ENCODE data around the gene MNX1.

The MNX1 gene

DNA sequence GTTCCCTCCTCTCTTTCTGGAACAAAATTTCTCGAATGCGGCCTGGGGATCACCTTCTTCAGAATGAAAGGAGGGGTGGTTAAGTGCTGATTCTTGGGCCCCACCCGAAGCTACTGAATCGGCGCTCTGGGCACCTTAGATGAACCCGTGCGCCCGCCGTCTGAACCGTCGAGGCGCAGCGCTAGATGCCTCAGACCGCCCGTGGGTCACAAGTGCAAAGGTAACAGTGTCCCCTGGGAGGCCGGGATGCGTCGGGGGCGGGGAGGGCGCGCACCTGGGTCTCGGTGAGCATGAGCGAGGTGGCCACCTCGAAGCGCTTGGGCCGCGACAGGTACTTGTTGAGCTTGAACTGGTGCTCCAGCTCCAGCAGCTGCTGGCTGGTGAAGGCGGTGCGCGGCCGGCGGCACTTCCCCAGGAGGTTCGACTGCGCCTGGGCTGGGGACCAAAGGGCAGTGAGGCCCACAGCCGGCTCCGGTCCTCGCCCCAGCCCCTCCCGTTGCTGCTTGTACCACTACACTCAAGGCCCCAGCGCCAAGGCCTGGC, 4.2 kb downstream of the MNX1 start:
- Histone ChIP-seq H2AFZ (ENCODE audit: low read depth, low read length) (no peak overlapping the region), H3K4me3 (ENCODE audit: low read depth in 1 of 2, low read length in 2 of 2) (no peak overlapping the region), H3K4me1 (ENCODE audit: insufficient read depth, low read length) (no peaks in the 10 kb centered on the region), H3K9me3 (ENCODE audit: insufficient read depth, low read length, severe bottlenecking) (no peaks in the 10 kb centered on the region), H3K9ac (ENCODE audit: low read depth, low read length) (no peak overlapping the region), H3K27me3 (ENCODE audit: insufficient read depth, low read length, poor library complexity) (no peaks in the 10 kb centered on the region), H3K4me2 (ENCODE audit: insufficient read depth, low read length) (no peak overlapping the region), H3K27ac (ENCODE audit: low read length) (no peak overlapping the region), H3K79me2 (ENCODE audit: insufficient read depth, low read length) (no peaks in the 10 kb centered on the region), H3K36me3 (ENCODE audit: insufficient read depth, low read length) (no peaks in the 10 kb centered on the region), H4K20me1 (ENCODE audit: insufficient read depth, low read length) (no peaks in the 10 kb centered on the region)
- DNase-seq (no peak), ATAC-seq (ENCODE audit: insufficient read depth, low read depth) (no peak)
- TF ChIP-seq EZH2 (IDR thresholded peaks at IDR 0.05; ENCODE audit: borderline replicate concordance, low read depth, low read length, severe bottlenecking), result no peak
- TF ChIP-seq, protein P1, sequence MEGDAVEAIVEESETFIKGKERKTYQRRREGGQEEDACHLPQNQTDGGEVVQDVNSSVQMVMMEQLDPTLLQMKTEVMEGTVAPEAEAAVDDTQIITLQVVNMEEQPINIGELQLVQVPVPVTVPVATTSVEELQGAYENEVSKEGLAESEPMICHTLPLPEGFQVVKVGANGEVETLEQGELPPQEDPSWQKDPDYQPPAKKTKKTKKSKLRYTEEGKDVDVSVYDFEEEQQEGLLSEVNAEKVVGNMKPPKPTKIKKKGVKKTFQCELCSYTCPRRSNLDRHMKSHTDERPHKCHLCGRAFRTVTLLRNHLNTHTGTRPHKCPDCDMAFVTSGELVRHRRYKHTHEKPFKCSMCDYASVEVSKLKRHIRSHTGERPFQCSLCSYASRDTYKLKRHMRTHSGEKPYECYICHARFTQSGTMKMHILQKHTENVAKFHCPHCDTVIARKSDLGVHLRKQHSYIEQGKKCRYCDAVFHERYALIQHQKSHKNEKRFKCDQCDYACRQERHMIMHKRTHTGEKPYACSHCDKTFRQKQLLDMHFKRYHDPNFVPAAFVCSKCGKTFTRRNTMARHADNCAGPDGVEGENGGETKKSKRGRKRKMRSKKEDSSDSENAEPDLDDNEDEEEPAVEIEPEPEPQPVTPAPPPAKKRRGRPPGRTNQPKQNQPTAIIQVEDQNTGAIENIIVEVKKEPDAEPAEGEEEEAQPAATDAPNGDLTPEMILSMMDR (IDR thresholded peaks at IDR 0.05; ENCODE audit: borderline replicate concordance, extremely low read depth, low read length, poor library complexity, severe bottlenecking), result no peak

DNA sequence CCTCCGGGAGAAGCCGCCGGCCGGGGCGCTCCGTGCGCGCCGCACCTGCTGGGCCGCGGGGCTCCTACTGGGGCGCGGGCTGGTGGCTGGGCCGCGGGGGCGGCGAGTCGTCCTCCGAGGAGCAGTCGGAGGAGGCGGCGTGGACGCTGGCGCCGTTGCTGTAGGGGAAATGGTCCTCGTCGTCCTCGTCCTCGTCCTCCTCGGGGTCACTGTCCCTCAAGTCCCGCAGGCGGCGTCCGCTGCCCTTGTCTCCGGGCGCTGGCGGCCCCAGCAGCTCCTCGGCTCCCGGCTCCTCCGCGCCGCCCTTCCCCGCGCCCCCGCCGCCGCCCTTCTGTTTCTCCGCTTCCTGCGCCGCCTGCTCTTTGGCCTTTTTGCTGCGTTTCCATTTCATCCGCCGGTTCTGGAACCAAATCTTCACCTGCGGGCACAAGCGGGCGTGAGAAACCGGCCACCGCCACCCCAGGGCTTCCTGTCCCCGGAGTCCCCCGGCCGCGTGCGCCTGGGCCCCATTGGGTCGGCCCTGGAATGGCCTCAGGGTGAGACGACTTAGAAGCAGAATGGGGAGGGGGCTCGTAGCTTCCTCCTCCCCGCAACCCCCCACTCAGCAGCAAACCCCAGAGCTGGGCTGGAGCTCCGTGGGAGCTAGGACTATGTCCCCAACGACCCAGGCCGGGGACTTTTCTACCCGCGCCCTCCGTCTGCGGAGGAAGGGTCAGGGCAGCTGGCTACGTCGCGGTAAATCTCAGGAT, 4.8 kb downstream of the MNX1 start:
- Histone ChIP-seq H3K79me2 (ENCODE audit: insufficient read depth, low read length) (no peaks in the 10 kb centered on the region), H3K36me3 (ENCODE audit: insufficient read depth, low read length) (no peaks in the 10 kb centered on the region), H3K4me3 (ENCODE audit: low read depth in 1 of 2, low read length in 2 of 2) (no peak overlapping the region), H3K4me1 (ENCODE audit: insufficient read depth, low read length) (no peaks in the 10 kb centered on the region), H3K9me3 (ENCODE audit: insufficient read depth, low read length, severe bottlenecking) (no peaks in the 10 kb centered on the region), H4K20me1 (ENCODE audit: insufficient read depth, low read length) (no peaks in the 10 kb centered on the region), H2AFZ (ENCODE audit: low read depth, low read length) (no peak overlapping the region), H3K4me2 (ENCODE audit: insufficient read depth, low read length) (no peak overlapping the region), H3K9ac (ENCODE audit: low read depth, low read length) (no peak overlapping the region), H3K27ac (ENCODE audit: low read length) (no peak overlapping the region), H3K27me3 (ENCODE audit: insufficient read depth, low read length, poor library complexity) (no peaks in the 10 kb centered on the region)
- TF ChIP-seq, protein P1 (IDR thresholded peaks at IDR 0.05; ENCODE audit: borderline replicate concordance, extremely low read depth, low read length, poor library complexity, severe bottlenecking), result no peak
- DNase-seq (no peak), ATAC-seq (ENCODE audit: insufficient read depth, low read depth) (no peak)

DNA sequence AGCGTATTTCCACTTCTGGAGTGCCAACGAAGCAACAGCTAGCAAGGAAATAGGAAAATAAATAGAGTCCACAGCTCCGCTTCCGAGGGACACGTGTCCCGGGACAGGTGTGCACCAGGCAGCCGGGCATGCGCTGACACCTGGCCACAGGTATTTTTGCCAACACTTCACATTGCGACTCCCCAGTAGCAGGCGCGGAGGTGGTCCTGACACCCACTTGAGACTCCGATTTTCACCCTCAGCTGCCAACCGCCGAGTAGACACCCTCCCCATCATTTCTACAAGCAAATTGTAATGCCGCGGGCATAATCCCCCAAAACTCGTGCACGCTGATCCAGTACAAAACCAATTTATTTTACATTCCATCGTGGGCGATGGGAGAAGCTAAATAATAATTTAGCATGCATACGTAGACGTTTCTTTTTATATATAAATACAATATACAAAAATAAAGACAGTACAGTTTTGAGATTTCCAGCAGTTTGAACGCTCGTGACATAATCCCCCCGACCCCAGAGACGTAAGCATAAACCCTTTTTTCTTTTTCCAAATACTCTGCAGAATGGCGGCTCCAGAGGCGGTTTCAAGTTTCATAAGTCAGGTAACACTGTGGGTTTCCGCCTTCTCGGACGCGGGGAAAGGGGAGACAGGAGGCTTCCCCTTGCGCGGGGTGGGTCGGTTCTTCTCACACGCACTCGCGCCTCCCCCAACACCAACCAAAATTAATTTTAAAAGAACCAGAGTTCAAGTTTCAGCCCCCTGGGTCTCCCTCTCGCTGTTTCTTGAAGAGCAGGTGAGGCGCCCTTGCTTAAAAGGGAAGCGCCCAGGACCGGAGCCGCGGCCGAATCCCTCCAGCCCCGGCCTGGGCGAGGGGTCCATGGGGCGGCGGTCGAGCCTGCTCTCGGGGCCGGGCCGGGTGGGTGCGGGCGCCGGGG, 5.7 kb downstream of the MNX1 start:
- ATAC-seq (ENCODE audit: insufficient read depth, low read depth), result no peak
- H3K27ac ChIP-seq (ENCODE audit: low read length), result no peak overlapping the region
- H3K79me2 ChIP-seq (ENCODE audit: insufficient read depth, low read length), result no peaks in the 10 kb centered on the region
- TF ChIP-seq, protein P1 (IDR thresholded peaks at IDR 0.05; ENCODE audit: borderline replicate concordance, extremely low read depth, low read length, poor library complexity, severe bottlenecking), result no peak
- no peak for TF ChIP-seq EZH2 (IDR thresholded peaks at IDR 0.05; ENCODE audit: borderline replicate concordance, low read depth, low read length, severe bottlenecking)
- H3K9me3 ChIP-seq (ENCODE audit: insufficient read depth, low read length, severe bottlenecking), result no peaks in the 10 kb centered on the region
- H3K4me1 ChIP-seq (ENCODE audit: insufficient read depth, low read length), result no peaks in the 10 kb centered on the region
- H3K27me3 ChIP-seq (ENCODE audit: insufficient read depth, low read length, poor library complexity), result no peaks in the 10 kb centered on the region
- no peak overlapping the region for H3K4me3 ChIP-seq (ENCODE audit: low read depth in 1 of 2, low read length in 2 of 2)
- no peak overlapping the region for H3K4me2 ChIP-seq (ENCODE audit: insufficient read depth, low read length)
- H2AFZ ChIP-seq (ENCODE audit: low read depth, low read length), result no peak overlapping the region
- H3K36me3 ChIP-seq (ENCODE audit: insufficient read depth, low read length), result no peaks in the 10 kb centered on the region
- H4K20me1 ChIP-seq (ENCODE audit: insufficient read depth, low read length), result no peaks in the 10 kb centered on the region
- H3K9ac ChIP-seq (ENCODE audit: low read depth, low read length), result no peak overlapping the region
- DNase-seq, result no peak

All from DND-41 (cell line).